Dedifferentiated amniotic fluid mesenchymal stem cell (primary cell): ENCODE data around the gene FCHO2.

Source experiments
- DNase-seq: peaks from one replicate; pipeline ENCODE4 v3.0.0-alpha.2; 2016; ENCODE audit errors: extremely low spot score

Gene FCHO2

GRCh38 chr5:73110190-73110589, 154.3 kb downstream of the FCHO2 start:
- DNase-seq: no peak

GRCh38 chr5:73111536-73111935, 155.7 kb downstream of the FCHO2 start:
- DNase-seq: no peak

- no peak for DNase-seq
Observed at GRCh38 chr5:73112359-73112758, 156.5 kb downstream of the FCHO2 start.

- no peak for DNase-seq
Observed at GRCh38 chr5:73114044-73114688, 158.3 kb downstream of the FCHO2 start.

- DNase-seq: peak; percentile 61
Observed at GRCh38 chr5:73115399-73116051, 159.7 kb downstream of the FCHO2 start.

- DNase-seq: no peak
Observed at GRCh38 chr5:73116506-73116905, 160.7 kb downstream of the FCHO2 start.

- no peak for DNase-seq
Observed at GRCh38 chr5:73117088-73117740, 161.4 kb downstream of the FCHO2 start.

GRCh38 chr5:73118391-73118973, 162.6 kb downstream of the FCHO2 start:
- no peak for DNase-seq

GRCh38 chr5:73119451-73120157, 163.8 kb downstream of the FCHO2 start:
- DNase-seq: no peak

GRCh38 chr5:73120222-73121118, 164.6 kb downstream of the FCHO2 start, which contains the start of gene TMEM171:
Gene TMEM171, plus strand, starts transcription at chr5:73120575. Its CDS starts 2,799 bp downstream, at chr5:73123374.
- DNase-seq: no peak

GRCh38 chr5:73121119-73121463, 165.2 kb downstream of the FCHO2 start:
- DNase-seq: no peak

GRCh38 chr5:73122875-73123810, 167.3 kb downstream of the FCHO2 start:
- DNase-seq: peak; percentile 56

- DNase-seq: no peak
Observed at GRCh38 chr5:73125289-73125688, 169.4 kb downstream of the FCHO2 start.

- DNase-seq: no peak
Observed at GRCh38 chr5:73126381-73126780, 170.5 kb downstream of the FCHO2 start.

GRCh38 chr5:73126957-73127356, 171.1 kb downstream of the FCHO2 start:
- no peak for DNase-seq

GRCh38 chr5:73129143-73129542, 173.3 kb downstream of the FCHO2 start:
- no peak for DNase-seq

GRCh38 chr5:73130811-73131210, 175.0 kb downstream of the FCHO2 start:
- no peak for DNase-seq

GRCh38 chr5:73131711-73132425, 176.0 kb downstream of the FCHO2 start:
- DNase-seq: no peak

- no peak for DNase-seq
Observed at GRCh38 chr5:73132759-73133158, 176.9 kb downstream of the FCHO2 start.
